ENCODE measurements around the gene COL8A1. TPM values are rescaled to one million over a fixed set of nuclear protein-coding genes. Genes with fewer than 3 reads are reported as not detected.
"Not testable (repeated sequence)": the region's sequence is repeated elsewhere in the genome, so short reads cannot be mapped to it uniquely, and the experiment has no call there.

COL8A1 gene
- total RNA-seq, 1 experiment from 2014 or later: 24.4 TPM

- no peak for DNase-seq (ENCODE audit: low spot score)
Observed at GRCh38 chr3:99799422-99799821, 161.0 kb downstream of the COL8A1 start.

GRCh38 chr3:99803297-99803696 lies 164.9 kb downstream of the COL8A1 start:
- no peak for DNase-seq (ENCODE audit: low spot score)

- no peak for DNase-seq (ENCODE audit: low spot score)
Observed at GRCh38 chr3:99805160-99805559, 166.8 kb downstream of the COL8A1 start.

- DNase-seq (ENCODE audit: low spot score): peak; percentile 71
Observed at GRCh38 chr3:99808163-99808794, 169.9 kb downstream of the COL8A1 start.

GRCh38 chr3:99809565-99809964 lies 171.2 kb downstream of the COL8A1 start:
- no peak for DNase-seq (ENCODE audit: low spot score)

- DNase-seq (ENCODE audit: low spot score): no peak
Observed at GRCh38 chr3:99810403-99810802, 172.0 kb downstream of the COL8A1 start.

- DNase-seq (ENCODE audit: low spot score): no peak
Observed at GRCh38 chr3:99817047-99817436, 178.6 kb downstream of the COL8A1 start.

- peak; percentile 82 for DNase-seq (ENCODE audit: low spot score)
Observed at GRCh38 chr3:99817437-99818240, 179.2 kb downstream of the COL8A1 start, which contains the start of gene CMSS1. Gene CMSS1 (plus strand): TSS chr3:99817862.

- DNase-seq (ENCODE audit: low spot score): no peak
Observed at GRCh38 chr3:99818818-99819217, 180.4 kb downstream of the COL8A1 start.

GRCh38 chr3:99823723-99824711 lies 185.6 kb downstream of the COL8A1 start:
- no peak for DNase-seq (ENCODE audit: low spot score)

GRCh38 chr3:99825004-99825640 lies 186.7 kb downstream of the COL8A1 start:
- DNase-seq (ENCODE audit: low spot score): peak; percentile 54

GRCh38 chr3:99829844-99830243 lies 191.4 kb downstream of the COL8A1 start:
- no peak for DNase-seq (ENCODE audit: low spot score)

- no peak for DNase-seq (ENCODE audit: low spot score)
Observed at GRCh38 chr3:99833617-99834205, 195.3 kb downstream of the COL8A1 start.

GRCh38 chr3:99834211-99834957 lies 196.0 kb downstream of the COL8A1 start:
- no peak for DNase-seq (ENCODE audit: low spot score)

- DNase-seq (ENCODE audit: low spot score): no peak
Observed at GRCh38 chr3:99836681-99837080, 198.3 kb downstream of the COL8A1 start.

- no peak for DNase-seq (ENCODE audit: low spot score)
Observed at GRCh38 chr3:99837715-99838114, 199.3 kb downstream of the COL8A1 start.

GRCh38 chr3:99838755-99839154 lies 200.4 kb downstream of the COL8A1 start:
- DNase-seq (ENCODE audit: low spot score): no peak

- no peak for DNase-seq (ENCODE audit: low spot score)
Observed at GRCh38 chr3:99839613-99840012, 201.2 kb downstream of the COL8A1 start.

- DNase-seq (ENCODE audit: low spot score): not testable (repeated sequence)
Observed at GRCh38 chr3:99841949-99842348, 203.6 kb downstream of the COL8A1 start.

GRCh38 chr3:99842826-99843589 lies 204.6 kb downstream of the COL8A1 start:
- DNase-seq (ENCODE audit: low spot score): peak; percentile 49
